Activated CD4-positive, CD25-positive, alpha-beta regulatory T cell treated with anti-CD3 and anti-CD28 coated beads, Interleukin-2, amount 50 U/mL, for 16 hours (primary cell): ENCODE measurements around the gene GALNTL6.

Experiments used
- DNase-seq: peaks from one replicate; pipeline ENCODE4 v3.0.0-alpha.2; 2020; ENCODE audit warnings: low read depth, low spot score

The GALNTL6 gene

GRCh38 chr4:172007889-172008288 lies 194.7 kb downstream of the GALNTL6 start:
- no peak for DNase-seq

- no peak for DNase-seq
Observed at GRCh38 chr4:172009446-172010230, 196.4 kb downstream of the GALNTL6 start.

- DNase-seq, result no peak
Observed at GRCh38 chr4:172011196-172011595, 198.0 kb downstream of the GALNTL6 start.

- DNase-seq, result no peak
Observed at GRCh38 chr4:172018358-172018757, 205.2 kb downstream of the GALNTL6 start.

GRCh38 chr4:172035562-172035961 lies 222.4 kb downstream of the GALNTL6 start:
- no peak for DNase-seq

- DNase-seq, result no peak
Observed at GRCh38 chr4:172040766-172041165, 227.6 kb downstream of the GALNTL6 start.

- no peak for DNase-seq
Observed at GRCh38 chr4:172042714-172043114, 229.5 kb downstream of the GALNTL6 start.

GRCh38 chr4:172045981-172046380 lies 232.8 kb downstream of the GALNTL6 start:
- no peak for DNase-seq

- DNase-seq, result no peak
Observed at GRCh38 chr4:172048666-172049065, 235.5 kb downstream of the GALNTL6 start.

- DNase-seq, result no peak
Observed at GRCh38 chr4:172050911-172051310, 237.7 kb downstream of the GALNTL6 start.

GRCh38 chr4:172055046-172055445 lies 241.8 kb downstream of the GALNTL6 start:
- no peak for DNase-seq

- no peak for DNase-seq
Observed at GRCh38 chr4:172055498-172055897, 242.3 kb downstream of the GALNTL6 start.

- DNase-seq, result no peak
Observed at GRCh38 chr4:172061204-172061603, 248.0 kb downstream of the GALNTL6 start.

- DNase-seq, result no peak
Observed at GRCh38 chr4:172068506-172068905, 255.3 kb downstream of the GALNTL6 start.

GRCh38 chr4:172073590-172073989 lies 260.4 kb downstream of the GALNTL6 start:
- no peak for DNase-seq

GRCh38 chr4:172083272-172083671 lies 270.1 kb downstream of the GALNTL6 start:
- DNase-seq, result no peak

GRCh38 chr4:172088556-172088955 lies 275.4 kb downstream of the GALNTL6 start:
- DNase-seq, result no peak

GRCh38 chr4:172095161-172095560 lies 282.0 kb downstream of the GALNTL6 start:
- DNase-seq, result no peak

GRCh38 chr4:172096786-172097185 lies 283.6 kb downstream of the GALNTL6 start:
- DNase-seq, result no peak

GRCh38 chr4:172099376-172099775 lies 286.2 kb downstream of the GALNTL6 start:
- DNase-seq, result no peak

- DNase-seq, result no peak
Observed at GRCh38 chr4:172103456-172103855, 290.3 kb downstream of the GALNTL6 start.

- no peak for DNase-seq
Observed at GRCh38 chr4:172104539-172104938, 291.3 kb downstream of the GALNTL6 start.

- no peak for DNase-seq
Observed at GRCh38 chr4:172105918-172106317, 292.7 kb downstream of the GALNTL6 start.

GRCh38 chr4:172109466-172109865 lies 296.3 kb downstream of the GALNTL6 start:
- DNase-seq, result no peak
